Testis (tissue), 2 donors: ENCODE data around the gene OR4K2.

Experiments used
- CTCF ChIP-seq, 3 experiments: fragments of 450-650 bp in 2 of 3; fragments of 200-600 bp in 1 of 3; sonication (generic) in 1 of 3; IDR thresholded peaks; one replicate each; pipeline ENCODE4 v1.5.1; 2016 to 2019; ENCODE audit warnings: antibody characterized with exemption in 3 of 3, mild to moderate bottlenecking in 2 of 3, moderate library complexity in 1 of 3
- POLR2A ChIP-seq: fragments of 450-650 bp; IDR thresholded peaks from one replicate; pipeline ENCODE4 v1.6.1; 2017; ENCODE audit warnings: antibody characterized with exemption, mild to moderate bottlenecking, moderate library complexity

- TF ChIP-seq CTCF (IDR thresholded peaks at IDR 0.05) = no peak
- no peak for TF ChIP-seq POLR2A
Measured at GRCh38 chr14:19917955-19918518, 43.1 kb downstream of the OR4K2 start.
